Breast epithelium (tissue), 4 donors: Measurements from ENCODE around the gene POLR3C. TPM values are rescaled to one million over a fixed set of nuclear protein-coding genes. Genes with fewer than 3 reads are reported as not detected.
"Not testable (repeated sequence)": the region's sequence is repeated elsewhere in the genome, so short reads cannot be mapped to it uniquely, and the experiment has no call there.

Experiments
- DNase-seq, 2 donors: peaks; one replicate each; pipeline ENCODE4 v3.0.0-alpha.2; 2019; ENCODE audit warnings: low spot score in 2 of 2
- H3K27ac ChIP-seq, 2 donors: fragments of 200-600 bp; sonication (generic) in 1 of 2; one replicate each; pipeline ENCODE4 v1.5.1; 2016 to 2019; ENCODE audit warnings: mild to moderate bottlenecking in 1 of 2
- H3K27me3 ChIP-seq, 2 donors: fragments of 200-600 bp; sonication (generic) in 1 of 2; one replicate each; pipeline versions ENCODE4 v1.5.1 to v1.6.0; 2017 to 2019; ENCODE audit warnings: control low read depth in 1 of 2, mild to moderate bottlenecking in 1 of 2
- H3K36me3 ChIP-seq: fragments of 200-600 bp; one replicate; pipeline ENCODE4 v1.5.1; 2019
- H3K4me1 ChIP-seq, 2 donors: fragments of 200-600 bp; sonication (generic); one replicate each; pipeline ENCODE4 v1.5.1; 2016 to 2019; ENCODE audit warnings: control low read depth in 1 of 2
- H3K4me3 ChIP-seq, 3 donors: fragments of 200-600 bp; sonication (generic); 1 replicate in 2 of 3; 2 replicates in 1 of 3; pipeline ENCODE4 v1.5.1; 2016 to 2019; ENCODE audit warnings: mild to moderate bottlenecking in 3 of 3, moderate library complexity in 2 of 3
- H3K9me3 ChIP-seq, 2 donors: fragments of 200-600 bp; sonication (generic) in 1 of 2; one replicate each; pipeline ENCODE4 v1.5.1; 2016 to 2019; ENCODE audit warnings: control low read depth in 1 of 2
- CTCF ChIP-seq, 3 donors: fragments of 450-650 bp; IDR thresholded peaks; one replicate each; pipeline ENCODE4 v1.5.1; 2016 to 2017; ENCODE audit warnings: antibody characterized with exemption in 3 of 3, mild to moderate bottlenecking in 3 of 3, moderate library complexity in 3 of 3
- POLR2A ChIP-seq: fragments of 450-650 bp; IDR thresholded peaks from one replicate; pipeline ENCODE4 v1.6.1; 2016; ENCODE audit warnings: antibody characterized with exemption, mild to moderate bottlenecking, moderate library complexity
- POLR2AphosphoS5 ChIP-seq, 3 donors: sonication (generic); formaldehyde crosslinking; IDR thresholded peaks; one replicate each; pipeline ENCODE4 v1.6.1; 2017; ENCODE audit warnings: antibody characterized with exemption in 3 of 3
- intact Hi-C: fragments of 100-400 bp; cut with DNase I; formaldehyde crosslinking; loops from one replicate; pipeline ENCODE4 v1.15.1; 2023; ENCODE audit warnings: low total_unique reads
- total RNA-seq, 3 donors: library from RNA; depleted of rRNA; stranded (reverse); fragments of >200 nt; gene quantifications; one replicate each; pipeline ENCODE4 v1.1.0, GENCODE V29; 2016

The POLR3C gene
- total RNA-seq, 3 donors from 2014 or later: 40.5 to 50.3 (median 40.6) TPM

GRCh38 chr1:145806408-145806807 is 17.6 kb upstream of the POLR3C start:
- DNase-seq: no peak
- intact Hi-C loops: no loop called here
- Histone ChIP-seq H3K36me3 (no peaks in the 10 kb centered on the region), H3K27me3 (no peaks in the 10 kb centered on the region), H3K27ac (no peak overlapping the region), H3K4me1 (no peaks in the 10 kb centered on the region), H3K9me3 (no peaks in the 10 kb centered on the region), H3K4me3 (no peak overlapping the region)
- TF ChIP-seq POLR2AphosphoS5 (IDR thresholded peaks at IDR 0.05) (no peak), CTCF (IDR thresholded peaks at IDR 0.05) (no peak), POLR2A (no peak)

- no peaks in the 10 kb centered on the region for H3K4me1 ChIP-seq
- intact Hi-C loops: no loop called here
- H3K27me3 ChIP-seq: no peaks in the 10 kb centered on the region
- TF ChIP-seq POLR2AphosphoS5 (IDR thresholded peaks at IDR 0.05) (no peak), CTCF (IDR thresholded peaks at IDR 0.05) (no peak), POLR2A (no peak)
- no peak for DNase-seq
- no peak overlapping the region for H3K27ac ChIP-seq
- H3K4me3 ChIP-seq: no peak overlapping the region
- no peaks in the 10 kb centered on the region for H3K9me3 ChIP-seq
- no peaks in the 10 kb centered on the region for H3K36me3 ChIP-seq
Measured at GRCh38 chr1:145806844-145807243, 17.2 kb upstream of the POLR3C start.

GRCh38 chr1:145812977-145813810 is 10.8 kb upstream of the POLR3C start:
- DNase-seq, intact Hi-C loops, H3K36me3 ChIP-seq, H3K4me1 ChIP-seq, H3K4me3 ChIP-seq, H3K27me3 ChIP-seq, H3K9me3 ChIP-seq, H3K27ac ChIP-seq: not testable (repeated sequence)

- DNase-seq, H3K27me3 ChIP-seq, H3K36me3 ChIP-seq, H3K4me1 ChIP-seq, intact Hi-C loops, H3K4me3 ChIP-seq, H3K9me3 ChIP-seq: not testable (repeated sequence)
- H3K27ac ChIP-seq: peak overlapping the region in 1 of 2 donors; percentile 19
Measured at GRCh38 chr1:145818095-145818494, 5.9 kb upstream of the POLR3C start.

GRCh38 chr1:145822779-145823331 is 1.1 kb upstream of the POLR3C start:
- Histone ChIP-seq H3K27ac (peak overlapping the region in 1 of 2 donors; percentile 66), H3K4me3 (peak overlapping the region in 2 of 3 donors; percentile 13 to 85)
- H3K4me1 ChIP-seq, H3K27me3 ChIP-seq, intact Hi-C loops, H3K36me3 ChIP-seq, DNase-seq, H3K9me3 ChIP-seq: not testable (repeated sequence)

GRCh38 chr1:145824499-145824842 is 471 bp downstream of the POLR3C start:
- H3K27ac ChIP-seq: peak overlapping the region; percentile 89 to 97
- H3K4me3 ChIP-seq: peak overlapping the region; percentile 66 to 86 (median 85)
- intact Hi-C loops: no loop called here
- DNase-seq: no peak
- no peak for TF ChIP-seq POLR2A
- TF ChIP-seq POLR2AphosphoS5 (IDR thresholded peaks at IDR 0.05): no peak
- TF ChIP-seq CTCF (IDR thresholded peaks at IDR 0.05): no peak
- H3K9me3 ChIP-seq: no peaks in the 10 kb centered on the region
- no peaks in the 10 kb centered on the region for H3K27me3 ChIP-seq
- peaks cover 7% of the 10 kb centered on the region for H3K36me3 ChIP-seq
- H3K4me1 ChIP-seq: peaks cover 0 to 9% of the 10 kb centered on the region in 2 donors
